CD4-positive, alpha-beta T cell treated with Interleukin-15 for 1 hour (primary cell): ENCODE results near the gene CCP110.

Source experiments
- DNase-seq: peaks from one replicate; pipeline ENCODE4 v3.0.0-alpha.2; 2020

Gene CCP110

GRCh38 chr16:19555938-19556771 is 32.4 kb downstream of the CCP110 start:
- DNase-seq: peak; percentile 18

GRCh38 chr16:19559242-19559910 is 35.6 kb downstream of the CCP110 start:
- no peak for DNase-seq

- DNase-seq: no peak
Measured at GRCh38 chr16:19560078-19560477, 36.3 kb downstream of the CCP110 start.

- no peak for DNase-seq
Measured at GRCh38 chr16:19563377-19563776, 39.6 kb downstream of the CCP110 start.

GRCh38 chr16:19566362-19566761 is 42.6 kb downstream of the CCP110 start:
- no peak for DNase-seq

GRCh38 chr16:19567560-19567959 is 43.8 kb downstream of the CCP110 start:
- no peak for DNase-seq

GRCh38 chr16:19573997-19574396 is 50.3 kb downstream of the CCP110 start:
- DNase-seq: no peak

GRCh38 chr16:19574615-19575014 is 50.9 kb downstream of the CCP110 start:
- no peak for DNase-seq

GRCh38 chr16:19578378-19578971 is 54.7 kb downstream of the CCP110 start:
- no peak for DNase-seq

- no peak for DNase-seq
Measured at GRCh38 chr16:19582050-19582831, 58.5 kb downstream of the CCP110 start.

- DNase-seq: no peak
Measured at GRCh38 chr16:19583665-19584300, 60.0 kb downstream of the CCP110 start.

- DNase-seq: no peak
Measured at GRCh38 chr16:19588661-19589060, 64.9 kb downstream of the CCP110 start.

- DNase-seq: no peak
Measured at GRCh38 chr16:19589106-19589505, 65.4 kb downstream of the CCP110 start.

GRCh38 chr16:19589771-19590302 is 66.1 kb downstream of the CCP110 start:
- DNase-seq: no peak

GRCh38 chr16:19595043-19595767 is 71.5 kb downstream of the CCP110 start:
- no peak for DNase-seq

GRCh38 chr16:19598805-19599510 is 75.2 kb downstream of the CCP110 start:
- DNase-seq: no peak

GRCh38 chr16:19599968-19600716 is 76.4 kb downstream of the CCP110 start:
- DNase-seq: no peak

GRCh38 chr16:19601083-19601976 is 77.6 kb downstream of the CCP110 start:
- no peak for DNase-seq
